ENCODE results near the gene SMIM30.

Gene SMIM30

GRCh38 chr7:113100121-113100603, 18.2 kb downstream of the SMIM30 start:
- no peak for DNase-seq (ENCODE audit: low read depth)

- no peak for DNase-seq (ENCODE audit: low read depth)
Observed at GRCh38 chr7:113099284-113099919, 19.0 kb downstream of the SMIM30 start.

GRCh38 chr7:113094517-113095249, 23.7 kb downstream of the SMIM30 start:
- DNase-seq (ENCODE audit: low read depth), result no peak

DNA sequence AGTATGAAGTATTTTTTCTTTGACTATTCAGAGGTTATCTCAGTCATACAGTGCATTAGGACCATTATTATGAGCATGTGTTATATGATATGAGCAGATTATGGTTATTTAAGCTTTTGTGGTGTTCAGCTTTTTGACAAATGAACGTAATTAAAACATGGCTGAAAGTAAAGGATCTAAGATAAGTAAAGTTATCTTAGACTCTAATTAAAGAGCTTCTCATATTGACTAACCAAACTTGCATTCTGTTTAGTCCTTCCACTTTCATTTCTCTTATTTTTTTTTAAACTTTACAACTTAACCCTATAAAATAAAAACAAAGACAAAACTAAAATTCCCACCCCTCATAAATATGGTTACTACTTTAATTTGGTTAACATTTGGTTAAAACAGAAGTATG, 24.8 kb downstream of the SMIM30 start:
- no peak for DNase-seq (ENCODE audit: low read depth)

DNA sequence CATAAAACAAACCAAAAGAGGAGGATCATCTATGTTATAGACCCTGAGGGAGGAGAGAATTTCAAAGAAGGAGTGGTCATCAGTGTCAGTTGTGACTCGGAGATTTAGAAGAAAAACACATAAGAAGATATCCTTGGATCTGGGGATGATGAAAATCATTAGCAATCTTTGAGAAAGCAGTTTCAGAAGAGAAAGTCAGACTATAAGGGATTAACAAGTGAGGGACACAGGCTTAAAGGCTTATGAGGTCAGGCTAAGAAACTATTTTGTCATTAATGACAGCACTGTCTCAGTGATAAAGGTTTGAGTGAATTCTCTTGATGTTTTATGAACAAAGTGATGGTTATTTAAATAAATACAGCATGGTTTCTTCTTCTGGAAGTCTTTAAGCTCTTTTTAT, 25.6 kb downstream of the SMIM30 start:
- DNase-seq (ENCODE audit: low read depth), result no peak

DNA sequence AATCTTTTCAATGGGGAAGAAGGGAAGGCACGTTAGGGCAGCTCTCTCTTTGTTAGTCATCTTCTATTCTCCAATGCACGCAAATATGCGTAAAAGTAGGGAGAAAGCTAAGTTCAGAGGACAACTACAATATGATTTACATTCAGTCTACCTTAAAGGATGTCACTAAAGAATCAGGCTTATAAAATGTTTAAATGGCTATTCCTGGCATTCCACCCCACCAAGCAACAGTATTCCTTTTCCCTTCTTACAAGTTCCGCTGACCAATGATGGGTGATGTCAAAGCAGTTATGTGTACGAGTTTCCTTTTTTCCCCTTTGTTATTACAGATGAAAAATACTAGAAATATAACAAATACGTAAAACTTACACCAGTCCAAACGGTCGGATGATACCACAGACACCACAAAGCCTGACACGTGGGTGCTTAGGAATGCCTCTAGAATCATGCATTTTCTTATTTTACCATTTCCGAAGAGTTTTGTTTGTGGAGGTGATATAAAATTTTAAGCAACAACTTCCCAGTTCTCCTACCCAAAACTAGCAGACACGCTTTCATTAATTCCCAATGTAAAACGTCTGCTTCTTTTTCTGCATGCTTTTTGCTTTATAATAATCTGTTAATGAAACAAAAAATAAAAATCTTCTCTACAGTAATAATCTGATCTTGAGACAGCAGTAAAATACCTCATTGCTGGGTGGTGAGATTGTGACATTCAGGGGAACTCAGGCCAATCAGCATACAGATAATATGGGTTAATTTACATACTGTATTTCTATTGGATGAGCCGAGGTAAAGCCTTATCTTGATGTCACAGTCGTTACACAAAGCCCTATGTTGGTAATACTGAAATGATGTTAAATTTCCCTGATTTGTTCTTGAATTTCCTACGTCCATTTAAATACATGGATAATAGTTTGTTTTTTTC, 31.0 kb downstream of the SMIM30 start:
- DNase-seq (ENCODE audit: low read depth), result peak; percentile 71

DNA sequence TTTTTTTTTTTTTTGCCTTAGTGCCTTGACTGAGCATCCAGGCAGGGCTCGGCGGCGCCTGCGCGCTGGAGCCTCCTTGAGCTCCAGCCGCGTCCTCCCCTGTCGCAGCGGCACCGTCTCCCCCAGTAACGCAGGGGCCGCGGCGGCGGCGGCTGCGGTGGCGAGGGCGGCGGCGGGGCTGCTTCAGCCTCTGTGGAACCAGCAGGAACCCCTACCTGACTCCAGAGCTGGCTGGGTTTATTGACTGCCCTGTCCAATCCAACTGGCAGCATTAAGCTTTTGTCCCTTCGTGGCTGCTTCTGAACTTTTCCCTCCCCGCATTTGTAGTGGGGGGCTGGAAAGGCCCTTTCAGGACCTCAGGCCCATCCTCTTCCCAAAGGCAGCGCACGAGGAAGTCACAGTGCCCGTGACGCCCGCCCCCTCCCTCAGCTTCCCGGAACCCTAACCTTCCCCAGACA, 31.9 kb downstream of the SMIM30 start, which contains the start of gene GPR85:
GPR85 (minus strand) TSS at position 397 of the 458 bp plus-strand sequence. CDS start 2,106 bp downstream, outside the sequence.
- no peak for DNase-seq (ENCODE audit: low read depth)

- no peak for DNase-seq (ENCODE audit: low read depth)
Observed at GRCh38 chr7:113085781-113086390, 32.5 kb downstream of the SMIM30 start.

DNA sequence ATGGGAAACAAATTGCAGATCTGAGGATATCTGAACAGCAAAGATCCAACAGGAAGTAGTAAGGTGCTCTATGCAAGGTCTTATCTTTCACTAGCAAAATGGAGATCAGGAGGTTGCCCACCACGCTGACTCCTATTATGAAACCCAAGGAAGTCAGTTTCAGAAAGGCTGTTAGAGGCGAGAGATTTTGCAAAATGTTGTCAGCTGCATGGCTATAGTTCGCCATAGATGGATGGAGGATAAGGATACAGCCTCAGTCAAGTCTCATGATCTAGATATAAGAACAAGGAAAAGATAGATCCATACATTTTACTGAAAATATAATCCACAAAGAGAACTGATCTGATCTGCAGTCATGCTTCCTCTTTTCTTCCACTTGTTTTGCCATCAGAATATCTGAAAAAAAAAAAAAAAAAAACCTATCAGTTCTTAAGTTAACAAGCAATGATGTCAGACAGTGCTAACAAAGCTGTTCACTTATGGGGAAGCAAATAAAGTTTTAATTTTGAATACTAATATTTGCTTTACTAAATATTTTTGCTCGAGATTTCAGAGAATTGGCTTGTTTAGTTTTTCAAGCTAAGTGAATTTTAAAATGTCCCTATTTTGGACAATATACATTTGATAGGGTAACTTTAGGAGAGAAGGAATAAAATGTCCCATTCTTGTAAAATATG, 33.7 kb downstream of the SMIM30 start:
- DNase-seq (ENCODE audit: low read depth), result no peak

DNA sequence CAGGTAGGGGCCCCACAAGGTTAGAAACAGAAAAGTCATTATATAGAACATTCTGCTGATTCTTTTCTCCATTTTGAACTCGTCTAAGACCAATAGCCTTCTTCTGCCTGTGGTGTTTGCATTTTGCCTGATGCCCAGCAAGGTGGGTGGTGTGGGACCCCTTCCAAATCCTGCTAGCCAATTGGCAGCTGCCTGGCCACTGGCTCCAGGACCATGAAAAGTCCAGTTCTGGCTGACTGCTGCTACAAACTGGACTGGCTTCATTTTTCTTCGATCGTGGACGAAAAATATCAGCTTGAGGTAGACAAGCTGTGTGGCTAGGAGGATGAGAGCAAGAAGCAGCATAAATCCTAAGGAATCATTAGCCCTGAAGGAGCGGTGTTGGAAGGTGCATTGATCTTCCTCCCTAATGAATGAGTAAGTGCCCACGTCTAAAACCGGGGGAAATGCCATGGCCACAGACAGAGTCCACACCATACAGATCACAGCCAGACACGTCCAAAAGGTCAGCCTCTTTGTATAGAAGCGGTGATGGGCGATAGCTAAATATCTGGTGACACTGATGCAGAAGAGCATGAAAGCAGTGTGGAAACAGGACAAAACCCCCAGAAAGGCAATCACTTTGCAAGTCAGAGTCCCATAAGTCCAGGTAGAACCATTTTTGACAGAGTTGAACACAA, 34.4 kb downstream of the SMIM30 start:
- DNase-seq (ENCODE audit: low read depth), result no peak

DNA sequence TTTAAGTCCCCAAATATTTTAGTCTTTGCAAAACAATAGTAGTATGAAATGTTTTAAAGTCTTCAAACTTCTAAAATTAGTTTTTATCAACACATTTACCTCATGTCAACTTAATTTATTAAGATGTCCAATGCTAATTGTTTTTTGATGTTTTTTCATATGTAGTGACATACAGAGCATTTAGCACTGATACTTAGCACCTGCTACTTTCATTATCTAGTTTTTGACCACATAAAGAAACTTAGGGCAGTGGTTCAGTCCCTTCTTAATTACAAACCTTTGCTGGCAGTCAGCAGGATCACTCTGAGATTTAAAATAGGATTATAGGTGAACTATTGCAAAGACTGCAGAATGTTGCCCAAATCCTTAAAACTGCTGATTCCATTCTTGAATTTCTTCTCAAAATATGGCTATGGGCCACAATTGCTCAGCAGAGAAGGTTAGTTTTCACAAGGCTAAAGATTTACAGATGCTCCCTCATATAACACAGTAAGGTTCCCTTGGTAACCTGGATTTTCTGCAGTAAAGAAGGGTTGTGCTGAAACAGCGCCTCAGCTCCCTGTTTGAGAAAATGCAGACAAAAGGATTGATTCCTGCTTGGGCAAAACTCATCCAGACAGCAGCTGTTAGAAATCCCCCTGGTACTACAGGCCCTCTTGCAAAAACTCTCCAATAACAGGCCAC, 35.1 kb downstream of the SMIM30 start:
- no peak for DNase-seq (ENCODE audit: low read depth)

DNA sequence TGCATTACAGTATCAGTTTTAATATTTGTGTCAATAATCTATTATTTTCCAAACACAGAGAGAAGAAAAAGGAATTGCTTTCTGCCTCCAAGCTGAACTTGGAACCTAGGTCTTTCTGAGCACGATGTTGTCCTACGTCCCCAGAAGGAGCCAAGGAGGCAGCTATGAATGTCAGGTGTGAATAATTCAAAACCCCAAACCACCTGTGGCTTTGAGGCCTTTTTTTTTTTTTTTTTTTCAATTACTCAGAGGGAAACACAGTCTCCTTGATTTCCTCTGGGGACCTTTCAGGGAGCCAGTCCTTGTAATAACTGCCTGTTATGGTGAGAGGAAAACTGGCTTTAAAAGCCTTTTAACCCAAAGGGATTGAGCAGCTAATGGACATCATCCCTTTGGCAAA, 40.0 kb downstream of the SMIM30 start:
- DNase-seq (ENCODE audit: low read depth), result no peak

DNA sequence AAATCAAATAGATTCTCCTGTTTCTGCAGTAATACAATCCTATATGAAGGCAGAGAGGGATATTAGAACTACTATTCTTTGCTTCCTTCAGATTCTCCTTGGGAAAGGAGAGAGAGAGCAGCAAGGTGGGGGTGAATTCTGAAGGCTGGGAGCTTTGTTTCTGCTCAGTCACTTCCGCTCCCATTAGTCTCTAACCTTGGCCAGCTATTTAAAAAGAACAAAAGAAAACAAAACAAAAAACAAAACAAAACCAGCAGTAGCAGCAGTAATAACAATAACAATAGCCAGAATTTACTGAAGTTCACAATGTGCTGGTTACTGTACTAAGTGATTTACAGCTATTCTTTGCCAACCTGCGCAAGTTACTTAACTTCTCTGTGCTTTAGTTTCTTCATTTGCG, 41.7 kb downstream of the SMIM30 start:
- DNase-seq (ENCODE audit: low read depth), result no peak

GRCh38 chr7:113071465-113071864, 46.9 kb downstream of the SMIM30 start:
- no peak for DNase-seq (ENCODE audit: low read depth)
